NCI-H1092 (cell line): ENCODE data around the gene PROX1.
A peak's percentile ranks its signal among the peaks of the same experiment; 100 is the strongest.

Experiments
- DNase-seq: peaks from one replicate; lab custom pipeline; 2025; lab: John Stamatoyannopoulos, UW

PROX1 gene

GRCh38 chr1:213997772-213998107 lies 10.0 kb downstream of the PROX1 start:
- DNase-seq, result no peak

- peak; percentile 54 for DNase-seq
These were observed 11.0 kb downstream of the PROX1 start for GRCh38 chr1:213998785-213999184.

- DNase-seq, result no peak
These were observed 12.0 kb downstream of the PROX1 start for GRCh38 chr1:213999732-214000131.

GRCh38 chr1:214002060-214002459 lies 14.3 kb downstream of the PROX1 start:
- DNase-seq, result peak; percentile 79

GRCh38 chr1:214002472-214002871 lies 14.7 kb downstream of the PROX1 start:
- DNase-seq, result peak; percentile 79

GRCh38 chr1:214003233-214003632 lies 15.5 kb downstream of the PROX1 start:
- DNase-seq, result peak; percentile 68

- peak; percentile 26 for DNase-seq
These were observed 16.2 kb downstream of the PROX1 start for GRCh38 chr1:214004014-214004413.

- no peak for DNase-seq
These were observed 17.0 kb downstream of the PROX1 start for GRCh38 chr1:214004795-214005194.

GRCh38 chr1:214005708-214006107 lies 17.9 kb downstream of the PROX1 start:
- no peak for DNase-seq

- DNase-seq, result no peak
These were observed 19.1 kb downstream of the PROX1 start for GRCh38 chr1:214006845-214007244.

- DNase-seq, result no peak
These were observed 20.6 kb downstream of the PROX1 start for GRCh38 chr1:214008347-214008746.

- DNase-seq, result no peak
These were observed 21.1 kb downstream of the PROX1 start for GRCh38 chr1:214008791-214009422.

- DNase-seq, result no peak
These were observed 21.8 kb downstream of the PROX1 start for GRCh38 chr1:214009423-214010196.

- DNase-seq, result no peak
These were observed 22.4 kb downstream of the PROX1 start for GRCh38 chr1:214010197-214010573.

GRCh38 chr1:214010717-214011116 lies 22.9 kb downstream of the PROX1 start:
- no peak for DNase-seq

GRCh38 chr1:214012418-214012817 lies 24.6 kb downstream of the PROX1 start:
- no peak for DNase-seq

GRCh38 chr1:214013614-214014377 lies 26.0 kb downstream of the PROX1 start:
- no peak for DNase-seq

- no peak for DNase-seq
These were observed 27.0 kb downstream of the PROX1 start for GRCh38 chr1:214014730-214015129.

GRCh38 chr1:214017191-214017982 lies 29.6 kb downstream of the PROX1 start:
- DNase-seq, result no peak

GRCh38 chr1:214018386-214019268 lies 30.9 kb downstream of the PROX1 start:
- DNase-seq, result peak; percentile 51

GRCh38 chr1:214019499-214019898 lies 31.7 kb downstream of the PROX1 start:
- DNase-seq, result peak; percentile 46
